Suppressor macrophage treated with lipopolysaccharide for 1 hour (primary cell): ENCODE results near the gene ZDHHC19.
"Not testable (repeated sequence)": the region's sequence is repeated elsewhere in the genome, so short reads cannot be mapped to it uniquely, and the experiment has no call there.

ENCODE experiments used
- DNase-seq, 3 donors: peaks; one replicate each; pipeline ENCODE4 v3.0.0-alpha.2; 2020 to 2022

Gene ZDHHC19

GRCh38 chr3:196177567-196177966 is 33.6 kb downstream of the ZDHHC19 start:
- DNase-seq = no peak

GRCh38 chr3:196175722-196176121 is 35.5 kb downstream of the ZDHHC19 start:
- DNase-seq = peak; percentile 55 to 64 (median 58)

- no peak for DNase-seq
Measured at GRCh38 chr3:196175116-196175625, 36.0 kb downstream of the ZDHHC19 start.

- DNase-seq = no peak
Measured at GRCh38 chr3:196174652-196175051, 36.5 kb downstream of the ZDHHC19 start.

- DNase-seq = not testable (repeated sequence)
Measured at GRCh38 chr3:196170296-196170695, 40.9 kb downstream of the ZDHHC19 start.

- peak; percentile 94 to 95 (median 95) for DNase-seq
Measured at GRCh38 chr3:196169836-196170240, 41.4 kb downstream of the ZDHHC19 start.

DNA sequence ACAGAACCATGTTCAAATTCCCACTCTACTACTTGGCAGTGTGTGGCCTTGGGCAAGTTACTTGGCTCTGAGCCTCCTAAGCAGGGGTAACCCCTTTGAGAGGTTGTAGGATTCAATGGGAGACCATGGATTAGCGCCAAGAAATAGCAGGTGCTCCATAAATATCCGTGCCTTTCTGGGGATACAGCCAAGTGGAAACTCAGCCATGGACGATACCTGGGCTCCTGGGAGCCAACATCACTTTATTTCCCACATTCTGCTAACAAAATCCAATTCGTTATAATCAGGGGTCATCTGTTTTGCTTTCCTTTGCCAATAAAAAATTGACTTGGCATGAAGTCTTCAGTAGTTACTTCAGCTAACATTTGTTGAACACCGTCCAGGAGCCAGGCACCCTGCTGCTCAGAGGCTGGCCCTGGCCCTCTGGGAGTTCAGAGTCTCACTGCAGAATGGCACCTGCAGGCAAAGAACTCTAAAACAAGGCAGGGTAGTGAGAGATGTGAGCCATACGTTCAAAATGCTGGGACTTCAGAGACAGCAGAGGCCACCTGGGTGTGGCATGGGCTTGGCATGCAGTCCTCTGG is 42.3 kb downstream of the ZDHHC19 start:
- no peak for DNase-seq

- DNase-seq = no peak
Measured at GRCh38 chr3:196166741-196167140, 44.5 kb downstream of the ZDHHC19 start.

GRCh38 chr3:196165850-196166249 is 45.4 kb downstream of the ZDHHC19 start:
- no peak for DNase-seq

- not testable (repeated sequence) for DNase-seq
Measured at GRCh38 chr3:196165006-196165575, 46.1 kb downstream of the ZDHHC19 start.

GRCh38 chr3:196164576-196164975 is 46.6 kb downstream of the ZDHHC19 start:
- DNase-seq = no peak

GRCh38 chr3:196163666-196164493 is 47.3 kb downstream of the ZDHHC19 start:
- peak; percentile 69 to 92 (median 78) for DNase-seq

DNA sequence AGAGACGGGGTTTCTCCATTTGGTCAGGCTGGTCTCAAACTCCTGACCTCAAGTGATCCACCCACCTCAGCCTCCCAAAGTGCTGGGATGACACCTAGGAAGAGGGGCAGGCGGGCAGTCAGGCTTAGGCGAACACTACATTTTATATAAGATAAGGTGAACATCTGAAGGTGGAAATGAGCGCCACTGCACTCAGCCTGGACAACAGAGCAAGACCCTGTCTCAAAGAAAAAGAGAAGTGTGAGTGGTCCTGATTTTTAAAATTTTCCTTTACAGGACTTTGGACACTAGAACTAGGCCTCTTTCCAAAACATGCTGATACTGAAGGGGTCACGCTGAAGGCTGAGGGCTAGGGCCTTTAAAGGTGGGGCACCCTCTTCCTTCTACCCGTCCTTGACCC is 48.0 kb downstream of the ZDHHC19 start:
- DNase-seq = no peak

GRCh38 chr3:196162679-196163078 is 48.5 kb downstream of the ZDHHC19 start:
- DNase-seq = no peak

- DNase-seq = peak; percentile 78 to 87 (median 80)
Measured at GRCh38 chr3:196159952-196160804, 51.0 kb downstream of the ZDHHC19 start.

DNA sequence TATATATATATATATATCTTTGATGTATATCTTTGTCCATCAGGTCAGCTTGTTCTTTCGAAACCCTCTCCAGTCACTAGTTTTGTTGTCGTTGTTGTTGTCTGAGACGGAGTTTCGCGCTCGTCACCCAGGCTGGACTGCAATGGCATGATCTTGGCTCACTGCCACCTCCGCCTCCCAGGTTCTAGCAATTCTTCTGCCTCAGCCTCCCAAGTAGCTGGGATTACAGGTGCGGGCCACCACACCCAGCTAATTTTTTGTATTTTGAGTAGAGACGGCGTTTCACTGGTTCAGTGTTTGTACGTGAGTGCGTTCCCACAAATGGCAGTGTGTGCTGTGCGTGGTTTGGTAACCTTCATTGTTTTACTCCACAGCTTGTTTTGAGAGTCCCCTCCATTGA is 51.7 kb downstream of the ZDHHC19 start:
- DNase-seq = no peak

- DNase-seq = no peak
Measured at GRCh38 chr3:196156160-196156559, 55.0 kb downstream of the ZDHHC19 start.

GRCh38 chr3:196150481-196150880 is 60.7 kb downstream of the ZDHHC19 start:
- DNase-seq = no peak

DNA sequence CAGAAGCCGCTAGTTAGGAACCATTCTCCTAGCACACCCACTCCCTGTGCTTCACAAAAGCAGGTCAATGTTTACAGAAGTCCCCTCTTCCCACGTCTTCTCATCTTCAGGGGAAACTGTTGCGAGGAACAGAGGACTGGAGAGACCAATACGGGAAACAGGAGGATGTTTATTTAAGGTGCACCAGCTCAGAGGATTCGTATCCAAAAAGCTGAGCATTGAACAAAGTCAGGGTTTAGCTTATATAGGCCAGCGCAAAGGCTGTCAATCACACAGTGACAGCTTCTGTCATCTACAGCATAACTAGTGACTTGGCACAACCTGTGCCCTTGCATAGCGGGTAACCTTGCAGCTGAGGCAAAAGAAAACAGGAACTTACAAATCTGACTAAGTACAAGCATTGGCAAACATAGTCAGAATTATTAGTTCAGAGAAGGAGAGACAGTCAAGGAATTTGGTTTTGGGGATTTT is 61.3 kb downstream of the ZDHHC19 start:
- DNase-seq = peak; percentile 62 to 77 (median 75)

DNA sequence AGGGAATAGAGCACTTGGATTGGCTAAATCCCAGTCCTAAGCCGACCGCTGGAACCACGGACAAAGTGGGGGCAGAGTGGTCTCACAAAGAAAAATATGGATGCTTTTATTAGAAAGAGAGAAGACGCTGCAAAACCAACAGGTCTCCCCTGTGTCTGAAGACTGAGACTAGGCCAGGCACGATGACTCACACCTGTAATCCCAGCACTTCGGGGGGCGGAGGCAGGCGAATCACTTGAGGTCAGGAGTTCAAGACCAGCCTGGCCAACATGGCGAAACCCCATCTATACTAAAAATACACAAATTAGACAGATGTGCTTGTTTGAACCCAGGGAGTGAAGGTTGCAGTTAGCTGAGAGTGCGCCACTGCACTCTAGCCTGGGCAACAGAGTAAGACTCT is 61.8 kb downstream of the ZDHHC19 start:
- no peak for DNase-seq
